K562 treated with DMSO at 1 percent for 48 hours (cell line): Measurements from ENCODE around the gene MRE11. TPM values are rescaled to one million over a fixed set of nuclear protein-coding genes. Genes with fewer than 3 reads are reported as not detected.

ENCODE experiments used
- total RNA-seq: library from RNA; unstranded; fragments of 300-600 nt; gene quantifications from 2 replicates; pipeline ENCODE4 v1.2.3, GENCODE V29; 2022; ENCODE audit warnings: low replicate concordance; ENCODE audit errors: extremely low read depth

Gene MRE11
- total RNA-seq = not detected in 2 replicates

DNA sequence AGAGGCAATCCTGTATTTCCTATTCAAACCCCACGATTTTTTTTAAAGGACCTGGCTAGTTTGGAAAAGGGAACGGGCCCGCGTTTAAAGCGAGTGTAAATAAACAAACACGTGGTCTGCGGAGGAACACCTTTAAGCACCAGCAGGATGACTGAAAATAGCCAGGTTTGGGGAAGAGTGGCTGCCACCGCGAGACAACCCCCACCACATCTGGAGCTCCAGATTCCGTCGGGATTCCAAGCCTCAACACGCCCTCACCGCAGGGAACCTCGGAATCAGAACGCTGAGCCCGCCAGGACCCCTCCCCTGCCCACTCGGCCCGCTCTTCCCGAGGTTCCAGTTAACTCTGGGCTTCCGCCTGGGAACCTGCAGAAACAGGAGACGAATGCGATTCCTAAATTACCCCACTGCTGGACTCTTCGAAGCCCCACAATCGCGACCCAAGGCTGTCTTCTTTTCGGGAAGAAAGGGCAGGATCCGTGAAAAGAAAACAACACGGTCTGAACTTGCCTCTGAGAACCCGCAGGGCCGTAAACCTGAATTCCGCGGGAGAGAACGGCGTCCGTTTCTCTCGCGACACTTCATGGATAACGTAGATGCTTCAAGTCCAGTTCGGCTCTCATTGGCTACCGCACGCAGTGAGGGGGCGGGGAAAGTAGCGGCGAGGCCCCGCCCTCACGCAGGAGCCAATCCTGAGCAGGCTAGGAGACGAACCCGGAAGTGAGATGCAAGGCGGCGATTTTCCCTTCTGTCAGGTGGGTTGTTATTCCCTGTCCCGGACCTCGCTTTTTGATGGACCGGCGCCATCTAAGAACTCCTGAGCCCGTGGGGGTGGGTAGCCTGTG lies at the start of gene MRE11, which contains the start of gene ANKRD49:
TSS of gene MRE11 (minus strand) at position 564 of the 845 bp plus-strand sequence. CDS start 1,043 bp downstream, outside the sequence.
TSS of gene ANKRD49 (plus strand) at position 704 of the 845 bp plus-strand sequence. CDS start 2,710 bp downstream, outside the sequence.

DNA sequence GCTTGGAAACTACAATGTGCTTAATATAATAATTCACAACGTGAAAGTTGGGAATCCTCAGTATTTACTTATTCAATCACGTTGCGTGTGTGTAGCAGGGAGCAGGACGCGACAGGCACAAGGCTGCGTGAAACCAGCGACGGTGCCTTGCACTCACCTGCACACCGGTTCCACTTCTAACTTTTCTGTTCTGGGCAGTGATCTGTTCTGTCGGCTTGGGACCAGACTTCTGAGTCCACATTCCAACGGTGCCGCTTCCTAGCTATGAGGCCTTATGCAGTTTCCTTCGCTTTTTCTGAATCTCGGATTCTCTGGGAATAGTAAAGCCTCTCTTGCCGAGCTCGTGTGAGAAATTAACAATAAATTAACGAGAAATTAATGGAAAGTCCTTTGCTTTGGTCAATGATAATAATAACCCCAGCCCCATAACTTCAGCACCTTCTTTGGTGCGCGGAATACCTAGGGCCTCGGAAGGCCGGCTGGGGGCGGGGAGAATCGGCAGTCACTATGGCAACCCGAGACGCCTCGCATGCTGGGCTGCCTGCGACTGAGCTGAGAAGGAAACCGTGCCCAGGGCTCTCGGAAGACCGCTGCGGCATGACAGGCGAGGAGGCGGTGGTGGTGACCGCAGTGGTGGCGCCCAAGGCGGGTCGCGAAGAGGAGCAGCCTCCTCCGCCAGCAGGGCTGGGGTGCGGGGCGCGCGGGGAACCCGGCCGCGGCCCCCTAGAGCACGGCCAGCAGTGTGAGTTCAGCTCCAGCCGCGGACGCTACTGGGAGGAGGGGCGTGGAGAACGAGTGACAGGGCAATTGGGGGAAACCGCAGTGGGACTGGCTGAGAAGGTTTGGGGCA lies 18.5 kb upstream of the MRE11 start, which contains the start of gene C11orf97:
TSS of gene C11orf97 (plus strand) at position 530 of the 850 bp plus-strand sequence. CDS start at position 598, 68 bp downstream.

DNA sequence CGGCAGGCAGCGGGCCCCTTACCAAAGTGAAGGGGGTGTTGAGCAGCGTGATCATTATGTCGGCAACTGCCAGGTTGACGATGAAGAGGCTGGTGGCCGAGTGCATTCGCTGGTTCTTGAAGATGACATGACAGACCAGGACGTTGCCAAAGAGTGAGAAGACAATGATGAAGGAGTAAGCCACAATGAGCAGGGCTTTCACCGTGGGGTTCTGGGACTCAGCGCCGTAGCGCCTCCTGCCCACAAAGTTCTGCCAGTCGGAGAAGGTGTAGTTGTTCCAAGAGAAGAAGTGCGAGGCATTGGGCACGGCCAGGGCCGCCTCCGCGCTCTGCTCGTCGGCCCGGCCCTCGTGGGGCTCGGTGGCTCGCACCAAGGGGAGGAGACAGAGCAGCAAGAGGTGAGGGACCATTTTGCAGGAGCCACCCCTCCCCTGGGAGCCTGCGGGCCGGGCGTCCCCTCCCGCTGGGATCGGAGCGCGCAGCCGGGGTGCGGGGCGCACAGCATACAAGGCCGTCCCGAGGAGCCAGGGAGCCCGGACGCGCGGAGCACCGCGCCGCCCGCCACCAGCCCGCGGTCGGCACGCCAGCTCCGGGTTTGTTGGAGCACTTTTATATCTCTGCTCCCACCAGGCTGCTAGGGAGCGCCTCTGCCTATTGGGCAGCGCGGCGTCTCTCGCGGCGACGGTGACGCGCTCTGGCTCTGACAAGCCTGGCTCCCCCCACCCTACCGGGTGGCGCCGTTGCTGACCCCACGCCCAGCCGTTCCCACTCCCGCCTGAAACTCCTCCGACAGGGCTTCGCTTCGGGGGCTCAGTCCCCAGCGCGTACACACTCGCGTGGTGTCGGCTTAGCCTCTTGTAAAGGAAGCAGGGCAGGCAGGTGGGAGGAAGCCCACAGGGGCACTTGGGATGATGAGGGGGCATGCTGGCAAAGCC lies 92.5 kb downstream of the MRE11 start, which contains the start of gene GPR83:
TSS of gene GPR83 (minus strand) at position 581 of the 934 bp plus-strand sequence. CDS start at position 409, 172 bp downstream.

Other genes with a start within 250 kb of the MRE11 start
- gene IZUMO1R, start 189.3 kb downstream of the MRE11 start, total RNA-seq = not detected in 2 replicates
- gene GPR83, start 92.4 kb downstream of the MRE11 start, total RNA-seq = not detected in 2 replicates
- not detected in 2 replicates for gene ANKRD49, start 140 bp upstream of the MRE11 start, total RNA-seq
- gene C11orf97, start 18.6 kb upstream of the MRE11 start, total RNA-seq = not detected in 2 replicates
- gene FUT4, start 50.1 kb upstream of the MRE11 start, total RNA-seq = not detected in 2 replicates
- not detected in 2 replicates for gene PIWIL4, start 73.5 kb upstream of the MRE11 start, total RNA-seq